ENCODE measurements around the gene AUTS2. TPM values are rescaled to one million over a fixed set of nuclear protein-coding genes. Genes with fewer than 3 reads are reported as not detected.

AUTS2 gene
- total RNA-seq, 1 donor from 2014 or later = 95.3 TPM

- no peak for DNase-seq
These were observed 1238.0 kb downstream of the AUTS2 start for GRCh38 chr7:70836279-70836678.

GRCh38 chr7:70836946-70837345, 1238.7 kb downstream of the AUTS2 start:
- DNase-seq = no peak

- DNase-seq = no peak
These were observed 1239.3 kb downstream of the AUTS2 start for GRCh38 chr7:70837589-70837988.

- DNase-seq = no peak
These were observed 1240.1 kb downstream of the AUTS2 start for GRCh38 chr7:70838292-70838907.

Small RNAs within 50 kb of the gene (small RNA-seq; reads per million reads assigned to genes)
- not detected for gene AC073873.1

Data from occipital lobe (tissue), 3 donors.